Cardiac muscle cell (in vitro differentiated cells and primary cell): ENCODE results near the gene CRAMP1. TPM values are rescaled to one million over a fixed set of nuclear protein-coding genes. Genes with fewer than 3 reads are reported as not detected.

Experiments
- DNase-seq, 2 donors: peaks; one replicate each; pipeline versions ENCODE4 v3.0.0 to v3.0.0-alpha.2; 2010 to 2017; ENCODE audit warnings: low read depth in 1 of 2, low spot score in 1 of 2
- H3K27ac ChIP-seq: fragments of 200-600 bp; sonication (generic); 2 replicates; pipeline ENCODE4 v1.5.1; 2016
- H3K27me3 ChIP-seq: fragments of 200-600 bp; sonication (generic); 2 replicates; pipeline ENCODE4 v1.6.0; 2016; ENCODE audit warnings: control low read depth
- H3K36me3 ChIP-seq: fragments of 200-600 bp; sonication (generic); 2 replicates; pipeline ENCODE4 v1.5.1; 2016; ENCODE audit warnings: control low read depth
- H3K4me1 ChIP-seq: fragments of 200-600 bp; sonication (generic); 2 replicates; pipeline ENCODE4 v1.8.1; 2017; ENCODE audit warnings: low read depth, mild to moderate bottlenecking, mixed run types
- H3K4me3 ChIP-seq: fragments of 200-600 bp; sonication (generic); 2 replicates; pipeline ENCODE4 v1.5.1; 2016; ENCODE audit warnings: mild to moderate bottlenecking
- H3K9me3 ChIP-seq: fragments of 200-600 bp; sonication (generic); 2 replicates; pipeline ENCODE4 v1.5.1; 2017; ENCODE audit warnings: low read depth, mild to moderate bottlenecking, control low read depth
- polyA plus RNA-seq: library from polyadenylated mRNA; unstranded; fragments of >200 nt; fragmentation: Nextera tagmentation; extraction: Ambion mirVana; gene quantifications from 2 replicates; pipeline ENCODE4 v1.2.1, GENCODE V29; 2016
- total RNA-seq: library from RNA; depleted of rRNA; stranded (reverse); fragments of >200 nt; gene quantifications from 2 replicates; pipeline ENCODE4 v1.2.3, GENCODE V29; 2016
- TF ChIP-seq, protein P1 (sequence below): IDR thresholded peaks from 2 replicates; pipeline ENCODE4 v1.5.1; 2012; ENCODE audit warnings: low read depth, mild to moderate bottlenecking, low read length

CRAMP1 gene
- total and polyA plus RNA-seq, 2 experiments from 2014 or later = 7.7 to 15.3 TPM

DNA sequence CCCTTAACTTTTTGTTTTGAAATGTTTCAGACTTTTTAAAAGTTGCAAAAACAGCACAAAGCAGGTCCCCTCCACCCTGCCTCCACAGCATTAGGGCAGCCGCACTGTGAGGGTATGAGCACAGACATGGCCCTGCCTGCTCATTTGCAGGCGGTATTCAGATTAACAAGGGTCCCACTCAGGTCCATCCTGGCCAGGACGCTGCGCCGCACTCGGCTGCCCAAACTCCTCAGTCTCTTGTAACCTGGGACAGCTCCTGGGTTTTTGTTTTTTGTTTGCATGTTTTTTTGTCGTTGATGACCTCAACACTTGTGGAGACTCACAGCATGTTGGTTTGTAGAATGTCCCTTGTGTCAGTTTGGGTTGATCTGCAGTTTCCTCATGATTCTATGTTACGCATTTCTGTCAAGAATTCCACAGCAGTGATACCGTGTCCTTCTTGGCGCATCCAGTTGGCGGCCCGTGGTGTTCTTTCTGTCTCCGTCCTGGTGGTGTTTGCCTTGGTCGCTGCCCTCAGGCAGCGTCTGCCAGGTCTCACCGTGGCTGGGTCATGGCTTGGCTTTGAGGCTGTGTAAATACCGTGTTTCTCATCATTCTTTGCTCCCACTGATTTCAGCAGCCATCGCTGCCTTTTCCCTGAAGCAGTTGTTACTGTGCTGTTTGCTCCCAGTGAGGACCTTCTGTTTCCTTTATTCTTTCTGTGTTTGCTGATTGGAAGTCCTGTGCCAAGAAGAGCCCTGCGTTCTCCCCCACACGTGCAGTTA lies 18.5 kb downstream of the CRAMP1 start:
- peaks cover 29% of the 10 kb centered on the region for H3K36me3 ChIP-seq
- TF ChIP-seq, protein P1, sequence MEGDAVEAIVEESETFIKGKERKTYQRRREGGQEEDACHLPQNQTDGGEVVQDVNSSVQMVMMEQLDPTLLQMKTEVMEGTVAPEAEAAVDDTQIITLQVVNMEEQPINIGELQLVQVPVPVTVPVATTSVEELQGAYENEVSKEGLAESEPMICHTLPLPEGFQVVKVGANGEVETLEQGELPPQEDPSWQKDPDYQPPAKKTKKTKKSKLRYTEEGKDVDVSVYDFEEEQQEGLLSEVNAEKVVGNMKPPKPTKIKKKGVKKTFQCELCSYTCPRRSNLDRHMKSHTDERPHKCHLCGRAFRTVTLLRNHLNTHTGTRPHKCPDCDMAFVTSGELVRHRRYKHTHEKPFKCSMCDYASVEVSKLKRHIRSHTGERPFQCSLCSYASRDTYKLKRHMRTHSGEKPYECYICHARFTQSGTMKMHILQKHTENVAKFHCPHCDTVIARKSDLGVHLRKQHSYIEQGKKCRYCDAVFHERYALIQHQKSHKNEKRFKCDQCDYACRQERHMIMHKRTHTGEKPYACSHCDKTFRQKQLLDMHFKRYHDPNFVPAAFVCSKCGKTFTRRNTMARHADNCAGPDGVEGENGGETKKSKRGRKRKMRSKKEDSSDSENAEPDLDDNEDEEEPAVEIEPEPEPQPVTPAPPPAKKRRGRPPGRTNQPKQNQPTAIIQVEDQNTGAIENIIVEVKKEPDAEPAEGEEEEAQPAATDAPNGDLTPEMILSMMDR = no peak
- H3K9me3 ChIP-seq = no peaks in the 10 kb centered on the region
- no peak overlapping the region for H3K4me3 ChIP-seq
- no peaks in the 10 kb centered on the region for H3K27me3 ChIP-seq
- H3K4me1 ChIP-seq = no peaks in the 10 kb centered on the region
- H3K27ac ChIP-seq = no peak overlapping the region
- DNase-seq = no peak

DNA sequence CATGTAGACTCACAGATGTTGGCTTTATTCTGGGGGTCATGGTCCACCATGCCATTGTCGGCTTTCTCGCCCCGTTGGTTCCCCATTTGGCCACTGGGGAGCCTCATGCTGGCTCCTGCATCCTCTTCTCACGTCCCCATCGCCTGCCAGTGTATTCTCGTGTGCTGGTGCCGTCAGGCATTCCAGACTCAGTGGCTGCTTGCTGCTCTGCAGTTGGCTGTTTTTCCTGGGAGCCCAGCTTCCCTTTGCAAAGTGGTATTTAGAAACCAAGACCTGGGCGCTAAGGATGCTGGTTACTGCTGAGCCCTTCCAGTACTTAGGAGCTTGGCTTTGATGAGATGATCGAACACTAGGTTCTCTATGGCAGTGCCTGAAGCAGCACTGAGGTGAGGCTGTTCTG lies 19.1 kb downstream of the CRAMP1 start:
- no peak for DNase-seq
- H3K4me1 ChIP-seq = no peaks in the 10 kb centered on the region
- TF ChIP-seq, protein P1 = no peak
- peaks cover 29% of the 10 kb centered on the region for H3K36me3 ChIP-seq
- no peak overlapping the region for H3K4me3 ChIP-seq
- H3K27me3 ChIP-seq = no peaks in the 10 kb centered on the region
- no peak overlapping the region for H3K27ac ChIP-seq
- no peaks in the 10 kb centered on the region for H3K9me3 ChIP-seq

DNA sequence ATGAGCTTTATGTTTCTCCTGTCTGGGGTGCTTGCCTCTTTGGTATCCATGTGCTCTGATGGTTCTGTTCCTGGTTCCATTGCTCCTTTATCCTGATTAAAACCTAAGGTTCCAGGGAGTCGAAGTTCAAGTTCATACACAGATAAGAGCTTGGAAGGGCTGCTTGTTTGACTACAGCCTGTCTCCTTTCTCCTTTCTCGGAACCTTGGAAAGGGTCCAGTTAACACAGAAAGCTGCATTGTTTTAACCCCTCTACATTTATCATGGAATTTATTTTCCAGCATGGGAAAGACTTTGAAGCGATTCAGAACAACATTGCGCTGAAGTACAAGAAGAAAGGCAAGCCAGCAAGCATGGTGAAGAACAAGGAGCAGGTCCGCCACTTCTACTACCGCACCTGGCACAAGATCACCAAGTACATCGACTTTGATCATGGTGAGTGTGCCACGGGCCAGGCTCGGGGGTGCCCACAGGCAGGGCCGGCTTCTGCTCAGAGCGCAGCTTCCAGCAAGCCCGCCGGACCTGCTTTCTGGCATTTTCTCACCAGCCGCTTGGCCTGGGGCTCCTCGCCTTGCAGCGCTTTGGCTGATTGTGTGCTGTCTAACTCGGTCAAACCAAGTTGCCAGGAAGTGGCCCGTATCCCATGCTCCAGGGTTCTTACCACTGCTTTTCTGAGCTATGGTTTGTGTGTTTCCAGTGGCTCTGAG lies 19.9 kb downstream of the CRAMP1 start:
- H3K27ac ChIP-seq = no peak overlapping the region
- H3K4me1 ChIP-seq = no peaks in the 10 kb centered on the region
- peak in 1 of 2 donors; percentile 45 for DNase-seq
- H3K9me3 ChIP-seq = no peaks in the 10 kb centered on the region
- H3K27me3 ChIP-seq = no peaks in the 10 kb centered on the region
- H3K36me3 ChIP-seq = peaks cover 29% of the 10 kb centered on the region
- H3K4me3 ChIP-seq = no peak overlapping the region
- TF ChIP-seq, protein P1 = no peak

DNA sequence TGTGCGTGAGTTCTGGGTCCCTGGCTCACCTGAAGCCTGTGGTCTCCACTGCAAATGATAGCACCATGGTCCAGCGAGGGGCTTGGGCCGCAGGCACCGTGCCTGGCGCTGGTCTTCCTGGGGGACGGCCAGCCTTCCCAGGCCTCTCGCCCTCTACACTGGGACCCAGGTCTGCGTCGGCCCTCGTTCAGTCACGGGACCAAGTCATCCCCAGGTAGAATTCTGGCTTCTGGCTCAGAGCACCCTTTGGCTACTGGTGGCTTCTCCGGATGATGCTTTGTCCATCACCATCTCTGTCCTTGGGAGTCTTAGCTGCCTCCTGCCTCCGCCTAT lies 20.4 kb downstream of the CRAMP1 start:
- no peak overlapping the region for H3K27ac ChIP-seq
- H3K9me3 ChIP-seq = no peaks in the 10 kb centered on the region
- no peaks in the 10 kb centered on the region for H3K4me1 ChIP-seq
- H3K36me3 ChIP-seq = peaks cover 33% of the 10 kb centered on the region
- TF ChIP-seq, protein P1 = no peak
- H3K27me3 ChIP-seq = no peaks in the 10 kb centered on the region
- H3K4me3 ChIP-seq = no peak overlapping the region
- DNase-seq = no peak

DNA sequence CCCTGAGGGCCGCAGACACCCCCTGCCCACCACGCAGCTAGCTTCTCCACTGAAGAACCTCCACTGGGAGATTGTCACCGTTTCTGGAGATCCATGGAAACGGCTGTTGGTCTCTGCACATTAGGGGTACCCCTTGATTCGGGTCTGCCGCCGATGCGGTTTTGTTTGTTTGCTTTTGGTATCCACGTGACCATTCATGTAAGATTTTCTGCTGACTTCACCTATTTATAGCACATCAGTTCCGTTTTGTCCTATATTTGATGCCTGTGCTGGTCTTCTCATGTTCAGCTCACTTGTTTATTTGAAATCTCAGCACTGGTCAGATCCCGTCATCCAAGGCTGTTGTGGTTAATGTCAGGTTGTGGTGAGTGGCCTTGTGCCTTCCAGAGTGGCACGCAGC lies 21.1 kb downstream of the CRAMP1 start:
- H3K36me3 ChIP-seq = peaks cover 40% of the 10 kb centered on the region
- H3K27me3 ChIP-seq = no peaks in the 10 kb centered on the region
- TF ChIP-seq, protein P1 = no peak
- DNase-seq = no peak
- no peak overlapping the region for H3K27ac ChIP-seq
- no peaks in the 10 kb centered on the region for H3K4me1 ChIP-seq
- H3K4me3 ChIP-seq = no peak overlapping the region
- H3K9me3 ChIP-seq = no peaks in the 10 kb centered on the region
